HepG2 (cell line): ENCODE measurements around the gene GDF15. TPM values are rescaled to one million over a fixed set of nuclear protein-coding genes. Genes with fewer than 3 reads are reported as not detected.

Experiments
- AHDC1 ChIP-seq: sonication (generic); formaldehyde crosslinking; IDR thresholded peaks from 2 replicates; pipeline ENCODE4 v1.5.1; 2020; ENCODE audit warnings: mild to moderate bottlenecking, missing genetic modification reagents, borderline replicate concordance
- CBX5 ChIP-seq: sonication (generic); formaldehyde crosslinking; IDR thresholded peaks from 2 replicates; pipeline ENCODE4 v1.4.0; 2020; ENCODE audit warnings: missing genetic modification reagents, borderline replicate concordance
- JUN ChIP-seq: sonication (generic); formaldehyde crosslinking; IDR thresholded peaks from 2 replicates; pipeline ENCODE4 v1.4.0; 2020; ENCODE audit warnings: mild to moderate bottlenecking, missing genetic modification reagents
- MXI1 ChIP-seq: IDR thresholded peaks from 3 replicates; pipeline ENCODE4 v1.6.1; 2012; ENCODE audit warnings: low read depth, low read length, inconsistent platforms, borderline replicate concordance
- NFRKB ChIP-seq: fragments of 450-650 bp; IDR thresholded peaks from 2 replicates; pipeline ENCODE4 v1.6.1; 2017
- RARG ChIP-seq: sonication (generic); formaldehyde crosslinking; IDR thresholded peaks from 2 replicates; pipeline ENCODE4 v1.4.0; 2020; ENCODE audit warnings: low read depth, mild to moderate bottlenecking, missing genetic modification reagents
- SMARCC2 ChIP-seq: fragments of 450-650 bp; IDR thresholded peaks from 2 replicates; pipeline ENCODE4 v1.6.1; 2017; ENCODE audit warnings: antibody characterized with exemption, mild to moderate bottlenecking
- ZBTB33 ChIP-seq: sonication (generic); formaldehyde crosslinking; IDR thresholded peaks from 2 replicates; pipeline ENCODE4 v1.4.0; 2020; ENCODE audit warnings: missing genetic modification reagents
- ZNF3 ChIP-seq: IDR thresholded peaks from 2 replicates; pipeline ENCODE4 v1.7.0; 2017; ENCODE audit warnings: inconsistent platforms
- ZNF550 ChIP-seq: sonication (generic); formaldehyde crosslinking; IDR thresholded peaks from 2 replicates; pipeline ENCODE4 v1.4.0; 2020; ENCODE audit warnings: mild to moderate bottlenecking, missing genetic modification reagents, borderline replicate concordance
- polyA plus RNA-seq, 8 experiments: library from polyadenylated mRNA; depleted of rRNA in 3 of 8; stranded (reverse) in 7 of 8; unstranded in 1 of 8; fragments of >200 nt; fragmentation: Illumina TruSeq in 4 of 8; extraction: Trizol in 4 of 8; gene quantifications; 2 replicates each; pipeline versions ENCODE4 v1.2.1 to v1.2.3, GENCODE V29; 2011 to 2016; ENCODE audit warnings: low read depth in 4 of 8, missing spikeins in 1 of 8, mixed read lengths in 1 of 8; ENCODE audit not compliant: insufficient read depth in 1 of 8
- total RNA-seq, 5 experiments: library from RNA; depleted of rRNA; stranded (reverse); fragments of >200 nt; fragmentation: Illumina TruSeq; extraction: Trizol; gene quantifications; 2 replicates each; pipeline ENCODE4 v1.2.3, GENCODE V29; 2016; ENCODE audit warnings: low read depth in 1 of 5

GDF15 gene
- total and polyA plus RNA-seq, 2 of the 13 experiments (the other 11 are each of a cell fraction or from before 2014, with no cell fraction given), result 146 to 422 TPM

DNA sequence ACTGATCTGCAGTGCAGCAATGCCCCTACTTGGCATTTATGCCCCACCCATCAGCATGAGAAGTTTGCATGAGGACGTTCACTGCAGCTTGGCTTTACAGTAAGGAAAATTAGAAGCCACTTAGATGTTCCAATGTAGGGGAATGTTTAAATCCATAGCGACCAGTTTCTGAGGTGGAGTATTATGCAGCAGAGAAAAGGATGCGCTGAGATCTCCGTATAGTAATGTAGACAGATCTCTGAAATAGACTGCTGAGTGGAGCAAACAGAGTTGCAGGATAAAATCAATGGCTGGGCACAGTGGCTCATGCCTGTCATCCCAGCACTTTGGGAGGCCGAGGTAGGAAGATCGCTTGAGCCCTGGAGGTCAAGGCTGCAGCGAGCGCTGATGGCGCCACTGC, 35.5 kb upstream of the GDF15 start (continued):
- TF ChIP-seq AHDC1 (CRISPR knock-in tag) (no peak), NFRKB (no peak), JUN (CRISPR knock-in tag) (no peak), ZNF3 (no peak), ZNF550 (CRISPR knock-in tag) (no peak), CBX5 (CRISPR knock-in tag) (no peak), RARG (CRISPR knock-in tag) (no peak), ZBTB33 (peak; percentile 77; the same call in 1 of the 2 replicates), SMARCC2 (no peak), MXI1 (no peak)
- TF ChIP-seq, all 625 proteins: peak for 3
